Right lobe of liver (tissue), 4 donors: ENCODE results near the gene SNCAIP.
"Not testable (repeated sequence)": the region's sequence is repeated elsewhere in the genome, so short reads cannot be mapped to it uniquely, and the experiment has no call there.

Experiments
- CTCF ChIP-seq, 4 donors: fragments of 200-600 bp in 3 of 4; fragments of 450-650 bp in 1 of 4; IDR thresholded peaks; one replicate each; pipeline versions ENCODE4 v1.5.1 to v1.8.0; 2016 to 2022; ENCODE audit warnings: antibody characterized with exemption in 4 of 4, mild to moderate bottlenecking in 2 of 4
- POLR2A ChIP-seq: fragments of 450-650 bp; IDR thresholded peaks from one replicate; pipeline ENCODE4 v1.6.1; 2017; ENCODE audit warnings: antibody characterized with exemption, mild to moderate bottlenecking
- donor health status: DM: no; HTN: no; CAD: no.
- donor health status: DM: no; HTN: no; CAD: no.
- donor health status: DM: no; HTN: yes; CAD: no.

GRCh38 chr5:122486616-122487015 lies 174.6 kb downstream of the SNCAIP start:
- not testable (repeated sequence) for TF ChIP-seq POLR2A; CTCF (IDR thresholded peaks at IDR 0.05)
